ENCODE results near the gene ADCY2.

ADCY2 gene

GRCh38 chr5:7745882-7746610, 350.1 kb downstream of the ADCY2 start:
- DNase-seq (ENCODE audit: low spot score) = peak; percentile 23

- no peak for DNase-seq (ENCODE audit: low spot score)
These were observed 351.8 kb downstream of the ADCY2 start for GRCh38 chr5:7747728-7748127.

DNA sequence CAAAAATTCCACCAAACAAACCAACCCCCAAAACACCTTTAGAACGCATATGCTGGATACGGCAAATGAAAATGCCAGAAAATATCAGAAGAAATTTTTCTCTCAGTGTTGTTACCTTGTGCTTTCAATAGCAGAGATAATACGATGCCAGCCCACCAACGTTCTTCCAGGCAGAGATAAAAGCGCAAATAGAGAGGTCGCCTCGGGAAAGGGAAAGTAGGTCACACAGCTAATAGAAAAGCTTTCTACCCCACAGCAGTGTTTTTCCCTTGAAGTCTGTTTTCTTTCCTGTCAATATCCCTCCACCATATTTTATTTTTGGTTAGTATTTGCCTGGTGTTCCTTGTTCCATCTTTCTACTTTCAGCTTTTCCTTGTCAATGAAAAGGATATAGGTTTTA, 353.7 kb downstream of the ADCY2 start:
- no peak for DNase-seq (ENCODE audit: low spot score)

DNA sequence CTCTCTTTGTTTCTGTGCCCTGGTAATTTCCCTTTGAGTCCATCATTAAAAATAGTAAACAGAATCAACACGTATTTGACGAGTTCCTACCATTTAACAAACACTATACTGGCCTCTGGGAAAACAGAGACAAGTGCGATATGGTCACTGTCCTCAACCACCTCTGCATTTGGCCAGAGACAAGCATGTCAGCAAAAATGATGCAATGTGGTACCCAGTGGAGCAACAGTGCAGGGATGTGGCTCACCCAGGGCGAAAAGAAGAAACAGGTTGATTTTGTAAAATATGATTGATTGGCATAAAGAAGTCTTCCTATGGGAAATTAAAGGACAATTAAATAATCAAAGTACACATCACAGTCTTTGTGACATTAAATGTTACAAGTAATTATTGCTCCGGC, 355.9 kb downstream of the ADCY2 start:
- no peak for DNase-seq (ENCODE audit: low spot score)

DNA sequence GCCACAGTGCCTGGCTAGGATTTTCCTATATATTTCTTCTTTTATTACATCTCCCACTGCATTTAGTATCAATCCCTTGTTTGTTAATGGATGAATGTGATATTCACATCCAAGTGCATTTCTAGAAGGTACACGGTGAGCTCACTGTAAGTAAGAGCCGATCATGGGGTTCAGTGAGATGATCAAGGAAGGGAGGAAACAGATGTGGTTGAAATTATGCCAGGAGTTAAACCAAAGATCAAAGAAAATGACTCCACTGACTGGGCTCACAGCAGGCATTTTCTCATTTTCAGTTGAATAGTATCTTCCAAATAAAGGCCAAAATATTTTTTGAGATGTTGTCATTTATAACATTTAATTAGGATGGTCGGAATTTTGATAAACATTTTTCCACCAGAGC, 357.2 kb downstream of the ADCY2 start:
- no peak for DNase-seq (ENCODE audit: low spot score)

GRCh38 chr5:7753596-7753995, 357.7 kb downstream of the ADCY2 start:
- DNase-seq (ENCODE audit: low spot score) = no peak

DNA sequence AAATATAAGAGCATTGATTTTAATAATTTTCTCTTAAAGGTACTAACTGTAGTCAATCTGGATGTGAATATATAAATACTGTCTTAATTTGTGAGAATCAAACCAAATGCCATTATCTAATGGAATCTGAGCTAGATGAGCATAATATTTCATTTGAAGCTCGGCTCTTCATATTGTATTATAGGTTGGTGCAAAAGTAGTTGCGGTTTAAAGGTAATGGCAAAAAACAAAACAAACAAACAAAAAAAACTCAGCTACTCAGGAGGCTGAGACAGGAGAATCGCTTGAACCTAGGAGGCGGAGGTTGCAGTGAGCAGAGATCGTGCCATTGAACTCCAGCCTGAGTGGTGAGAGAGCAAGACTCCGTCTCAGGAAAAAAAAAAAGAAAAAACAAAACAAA, 358.6 kb downstream of the ADCY2 start:
- no peak for DNase-seq (ENCODE audit: low spot score)

DNA sequence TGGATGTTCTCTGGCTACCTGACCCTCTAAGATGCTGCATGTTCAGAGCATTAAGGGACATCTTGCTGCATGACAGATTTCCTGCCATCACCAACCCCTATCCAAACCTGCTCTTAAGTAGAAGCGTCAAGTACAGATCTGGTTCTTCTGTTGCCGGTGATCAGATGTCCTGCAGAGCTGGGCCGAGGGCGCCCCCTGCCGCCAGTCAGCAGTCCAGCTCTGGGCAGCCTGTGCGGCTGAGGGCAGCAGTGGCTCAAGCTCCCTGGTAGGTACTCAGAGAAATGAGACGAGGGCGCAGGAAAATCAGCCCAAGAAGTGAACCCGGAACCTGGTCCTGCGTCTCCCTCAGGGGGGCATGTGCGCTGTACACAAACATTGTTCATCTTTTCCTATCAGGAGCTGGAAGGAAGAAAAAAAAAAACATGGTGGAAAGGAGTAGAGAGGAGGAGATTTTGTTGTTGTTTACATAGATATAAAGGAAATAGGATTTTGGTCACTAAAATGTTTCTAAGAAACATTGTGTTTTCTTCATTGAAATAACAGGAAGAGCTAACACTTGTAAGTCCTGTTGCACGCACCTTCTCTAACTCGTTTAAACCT, 359.2 kb downstream of the ADCY2 start:
- DNase-seq (ENCODE audit: low spot score) = peak; percentile 32

GRCh38 chr5:7755958-7756357, 360.0 kb downstream of the ADCY2 start:
- no peak for DNase-seq (ENCODE audit: low spot score)

DNA sequence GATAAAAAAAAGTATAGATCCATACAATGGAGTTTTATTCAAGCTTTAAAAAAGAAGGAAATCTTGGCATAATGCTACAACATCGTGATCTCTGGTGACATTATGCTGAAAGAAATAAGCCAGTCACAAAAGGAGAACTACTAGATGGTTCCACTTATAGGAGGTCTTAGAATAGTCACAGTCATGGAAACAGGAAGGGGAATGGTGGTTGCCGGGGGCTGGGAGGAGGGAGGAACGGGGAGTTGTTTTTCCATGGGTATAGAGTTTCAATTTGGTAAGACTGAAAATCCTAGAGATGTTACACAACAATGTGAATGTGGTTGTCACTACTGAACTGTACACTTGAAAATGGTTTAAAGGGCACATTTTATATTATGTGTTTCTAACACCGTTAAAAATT, 360.5 kb downstream of the ADCY2 start:
- DNase-seq (ENCODE audit: low spot score) = no peak

- no peak for DNase-seq (ENCODE audit: low spot score)
These were observed 363.4 kb downstream of the ADCY2 start for GRCh38 chr5:7759257-7759871.

GRCh38 chr5:7759951-7760580, 364.1 kb downstream of the ADCY2 start:
- DNase-seq (ENCODE audit: low spot score) = no peak

- no peak for DNase-seq (ENCODE audit: low spot score)
These were observed 366.3 kb downstream of the ADCY2 start for GRCh38 chr5:7762267-7762666.

GRCh38 chr5:7763621-7764072, 367.7 kb downstream of the ADCY2 start:
- DNase-seq (ENCODE audit: low spot score) = no peak

DNA sequence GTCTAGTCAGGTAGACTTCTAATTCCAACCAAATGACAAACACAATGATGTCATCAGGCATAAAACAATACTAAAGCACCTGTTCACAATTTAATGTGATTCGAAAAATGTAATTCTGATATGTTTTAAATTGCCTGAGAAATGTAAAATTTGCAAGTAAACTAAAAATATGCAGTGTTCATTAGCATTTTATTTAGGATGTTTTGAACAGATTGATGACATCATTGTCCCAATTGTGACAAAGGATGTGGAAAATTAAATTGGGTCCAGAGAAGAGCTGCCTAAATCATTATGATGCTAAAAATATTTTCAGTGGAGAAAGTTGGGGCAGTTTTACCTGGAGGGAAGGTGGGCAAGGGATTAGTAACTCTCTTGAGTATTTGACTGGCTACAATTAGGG, 368.5 kb downstream of the ADCY2 start:
- DNase-seq (ENCODE audit: low spot score) = no peak

DNA sequence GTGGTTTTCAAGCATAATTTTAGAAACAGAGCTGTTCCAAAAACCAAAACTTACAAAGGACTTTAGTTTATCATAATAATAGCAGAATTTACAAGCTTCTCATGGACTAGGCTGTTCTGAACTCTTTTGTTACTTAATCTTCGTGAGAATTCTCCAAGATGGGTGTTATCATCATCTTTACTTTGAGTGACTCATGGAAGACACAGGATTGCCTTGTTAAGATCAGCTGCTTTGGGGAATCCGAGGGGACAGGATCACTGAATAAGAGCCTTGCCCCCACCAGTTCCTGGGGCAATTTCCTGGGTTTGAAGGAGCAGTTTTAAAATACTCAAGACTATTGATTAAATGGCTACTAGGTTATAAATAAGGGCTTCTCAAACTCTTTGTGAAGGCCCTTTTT, 374.5 kb downstream of the ADCY2 start:
- no peak for DNase-seq (ENCODE audit: low spot score)

DNA sequence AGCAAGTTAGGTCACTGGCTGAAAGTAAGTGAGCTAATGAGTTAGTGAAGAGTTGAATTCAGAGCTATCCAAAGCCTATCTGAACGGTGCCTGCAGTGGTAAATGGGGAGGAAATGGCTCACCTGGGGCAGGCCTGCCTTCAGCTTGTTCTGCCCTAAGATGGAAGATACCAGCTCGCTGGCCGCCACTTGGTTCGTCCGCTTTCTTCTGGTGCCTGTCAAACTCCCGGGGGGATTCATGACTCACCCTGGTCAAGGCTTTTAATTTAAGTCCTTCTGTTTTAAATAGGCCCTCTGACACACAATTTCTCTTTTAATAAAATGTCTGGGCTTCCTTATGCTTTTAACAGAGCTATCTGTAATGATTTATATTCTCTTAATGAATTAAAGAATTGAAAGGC, 376.2 kb downstream of the ADCY2 start:
- no peak for DNase-seq (ENCODE audit: low spot score)

GRCh38 chr5:7773178-7773577, 377.2 kb downstream of the ADCY2 start:
- no peak for DNase-seq (ENCODE audit: low spot score)

GRCh38 chr5:7776442-7776841, 380.5 kb downstream of the ADCY2 start:
- DNase-seq (ENCODE audit: low spot score) = no peak

- no peak for DNase-seq (ENCODE audit: low spot score)
These were observed 383.4 kb downstream of the ADCY2 start for GRCh38 chr5:7779019-7780005.

DNA sequence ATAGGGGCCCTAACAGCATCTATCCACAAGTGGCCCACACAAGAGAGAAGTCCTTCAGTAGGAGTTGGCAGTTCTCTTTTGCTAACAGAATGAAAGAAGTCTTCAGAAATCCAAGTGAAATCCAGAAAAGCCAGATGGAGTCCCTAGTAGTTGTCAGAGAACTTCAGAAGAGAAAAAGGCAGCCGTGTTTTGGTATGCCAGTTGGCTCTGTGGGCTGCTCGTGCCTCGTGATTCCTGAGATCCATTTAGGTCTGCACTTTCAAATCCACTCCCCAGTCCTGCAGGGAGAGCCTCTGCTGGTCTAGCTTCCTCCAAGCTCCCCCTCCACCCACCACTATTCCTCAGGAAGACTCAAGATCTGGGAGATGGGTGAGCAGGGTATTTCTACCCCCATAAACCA, 386.0 kb downstream of the ADCY2 start:
- no peak for DNase-seq (ENCODE audit: low spot score)
